HG02938 (cell line): ENCODE results near the gene LRRC8C.
"Not testable (repeated sequence)": the region's sequence is repeated elsewhere in the genome, so short reads cannot be mapped to it uniquely, and the experiment has no call there.

Experiments
- ATAC-seq: cut with Tn5 transposase; IDR thresholded peaks from one replicate; pipeline ENCODE4 v1.9.1; 2021; ENCODE audit warnings: mild to moderate bottlenecking, moderate library complexity; ENCODE audit not compliant: unreplicated experiment

Gene LRRC8C

GRCh38 chr1:89607586-89608318, 25.2 kb upstream of the LRRC8C start:
- ATAC-seq: no peak

- ATAC-seq: no peak
Measured at GRCh38 chr1:89608319-89608983, 24.5 kb upstream of the LRRC8C start.

- ATAC-seq: no peak
Measured at GRCh38 chr1:89608984-89609725, 23.8 kb upstream of the LRRC8C start.

- no peak for ATAC-seq
Measured at GRCh38 chr1:89609781-89610456, 23.0 kb upstream of the LRRC8C start.

GRCh38 chr1:89610457-89611011, 22.4 kb upstream of the LRRC8C start:
- no peak for ATAC-seq

GRCh38 chr1:89611721-89612120, 21.2 kb upstream of the LRRC8C start:
- peak; percentile 99 for ATAC-seq

GRCh38 chr1:89613928-89614327, 19.0 kb upstream of the LRRC8C start:
- no peak for ATAC-seq

- no peak for ATAC-seq
Measured at GRCh38 chr1:89615676-89616598, 17.0 kb upstream of the LRRC8C start.

- no peak for ATAC-seq
Measured at GRCh38 chr1:89616844-89617627, 15.9 kb upstream of the LRRC8C start.

- ATAC-seq: no peak
Measured at GRCh38 chr1:89620664-89621063, 12.3 kb upstream of the LRRC8C start.

GRCh38 chr1:89622895-89623294, 10.0 kb upstream of the LRRC8C start:
- no peak for ATAC-seq

- no peak for ATAC-seq
Measured at GRCh38 chr1:89624314-89624713, 8.6 kb upstream of the LRRC8C start.

- no peak for ATAC-seq
Measured at GRCh38 chr1:89624715-89625323, 8.1 kb upstream of the LRRC8C start.

- no peak for ATAC-seq
Measured at GRCh38 chr1:89627596-89627962, 5.3 kb upstream of the LRRC8C start.

- ATAC-seq: no peak
Measured at GRCh38 chr1:89629146-89629545, 3.8 kb upstream of the LRRC8C start.

GRCh38 chr1:89629600-89629999, 3.3 kb upstream of the LRRC8C start:
- not testable (repeated sequence) for ATAC-seq

GRCh38 chr1:89630048-89630447, 2.9 kb upstream of the LRRC8C start:
- ATAC-seq: no peak

GRCh38 chr1:89631816-89632656, 884 bp upstream of the LRRC8C start:
- no peak for ATAC-seq
